HG02981 (cell line): ENCODE results near the gene LRRC8C.

Source experiments
- ATAC-seq: cut with Tn5 transposase; IDR thresholded peaks from one replicate; pipeline ENCODE4 v1.9.1; 2021; ENCODE audit warnings: mild to moderate bottlenecking, moderate library complexity; ENCODE audit not compliant: unreplicated experiment

LRRC8C gene

DNA sequence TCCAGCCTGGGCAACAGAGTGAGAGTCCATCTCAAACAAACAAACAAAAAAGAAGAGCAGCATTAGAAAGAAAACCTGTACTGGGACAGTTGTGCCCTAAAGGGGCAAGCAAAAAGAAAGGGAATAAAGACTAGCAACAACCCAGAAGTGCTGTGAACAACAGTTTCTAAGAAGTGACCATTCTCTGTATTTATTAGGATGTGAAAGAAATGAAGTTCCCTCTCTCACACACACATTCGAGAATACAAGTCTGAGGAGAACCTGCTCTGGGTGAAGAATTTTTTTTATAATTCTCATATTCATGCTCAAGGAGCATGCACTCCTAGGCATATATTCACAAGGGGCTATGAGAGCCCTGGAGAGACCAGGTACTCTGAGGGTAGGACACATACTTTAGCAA, 128.4 kb downstream of the LRRC8C start:
- ATAC-seq = no peak

DNA sequence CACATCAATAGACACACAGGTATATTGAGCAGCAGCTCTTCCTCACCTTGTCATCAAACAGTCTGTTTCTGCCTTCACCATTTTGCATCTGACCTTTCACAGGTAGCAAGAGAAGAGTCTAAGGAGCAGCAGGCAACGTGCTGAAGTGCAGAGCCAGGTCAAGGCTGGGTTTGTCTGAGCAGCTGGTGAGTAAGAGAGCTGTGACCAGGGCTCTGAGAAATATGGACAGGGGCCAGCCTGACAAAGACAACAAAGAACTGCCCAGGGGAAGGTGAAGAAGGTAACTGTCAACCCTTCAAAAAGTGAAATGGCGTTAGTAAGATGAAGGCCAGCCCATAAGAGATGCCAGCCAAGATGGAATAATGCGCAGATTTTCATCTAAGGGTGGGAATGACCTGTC, 129.0 kb downstream of the LRRC8C start:
- ATAC-seq = no peak

DNA sequence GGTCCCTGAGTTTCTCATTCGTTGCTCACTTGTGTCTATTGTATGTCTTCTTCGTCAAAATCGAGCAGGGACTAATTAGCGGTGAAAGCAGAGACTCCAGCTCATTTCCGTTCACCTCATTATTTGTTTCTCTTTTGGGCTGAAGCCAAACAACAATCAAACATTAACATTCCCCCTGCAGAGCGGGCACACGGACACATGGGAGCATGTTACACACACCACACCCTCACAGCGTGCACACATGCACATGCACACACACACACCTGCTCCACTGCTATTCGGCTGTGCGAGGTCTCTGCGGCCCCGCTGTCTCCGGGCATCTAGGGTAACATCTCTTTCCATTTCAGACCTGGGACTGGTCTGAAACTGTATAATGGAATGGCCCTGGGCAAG, 129.5 kb downstream of the LRRC8C start:
- ATAC-seq = no peak

DNA sequence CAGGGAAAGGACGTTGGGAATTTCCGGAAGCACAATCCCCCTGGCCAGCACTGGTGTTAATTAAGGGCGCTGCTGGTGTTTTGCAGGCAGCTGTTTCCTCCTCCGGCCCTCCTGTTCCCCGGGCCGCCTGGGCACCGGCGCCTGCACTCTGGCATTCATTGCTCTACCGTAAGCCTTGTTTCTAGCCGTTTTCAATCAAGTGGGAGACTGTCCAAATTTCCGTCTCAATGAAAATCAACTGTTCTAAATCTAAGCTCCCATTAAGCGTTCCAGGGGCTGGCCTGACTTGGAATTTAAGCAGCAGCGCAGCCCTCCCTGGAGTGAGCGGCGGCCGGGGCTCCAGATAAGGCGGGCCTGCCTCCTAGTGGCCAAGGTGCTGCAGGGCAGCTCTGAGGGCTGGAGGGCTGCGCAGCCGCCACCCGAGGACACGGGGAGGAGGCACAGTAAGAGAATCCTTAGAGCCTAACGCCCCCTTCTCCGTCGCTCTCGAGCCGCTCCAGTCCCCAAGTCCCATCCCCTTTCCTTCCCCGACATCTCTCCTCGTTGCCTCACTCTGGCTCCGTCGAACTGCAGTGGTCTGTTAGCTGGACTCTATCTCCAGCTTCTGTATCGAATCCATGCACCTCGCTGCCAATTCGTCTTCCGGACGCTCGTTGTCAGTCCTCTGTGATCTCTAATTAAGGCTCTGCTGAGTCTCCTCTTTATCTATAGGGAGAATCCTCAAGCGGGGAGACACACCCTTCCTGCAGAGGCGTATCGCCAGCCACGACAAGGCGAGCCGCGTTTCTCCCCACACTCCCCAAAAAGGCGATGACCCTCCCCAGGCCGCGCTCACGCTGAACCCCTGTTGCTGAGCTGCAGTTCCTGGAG, 130.1 kb downstream of the LRRC8C start:
- peak; percentile 97 for ATAC-seq

DNA sequence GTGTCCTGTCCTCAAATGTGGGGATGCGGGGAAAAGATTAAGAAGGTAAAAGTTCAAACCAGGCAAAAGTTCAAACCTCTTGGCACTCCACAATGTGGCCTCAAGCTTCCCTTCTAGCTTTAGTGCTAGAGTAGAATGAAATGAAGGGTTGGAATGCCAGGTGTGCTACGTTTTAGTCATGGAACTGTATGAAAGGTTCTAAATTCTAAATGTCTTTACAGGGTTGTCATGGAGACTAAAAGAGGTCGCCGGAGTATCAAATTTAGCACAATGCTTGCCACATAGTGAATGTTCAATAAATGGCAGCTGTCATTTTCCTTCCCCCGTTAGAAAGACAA, 130.7 kb downstream of the LRRC8C start:
- ATAC-seq = no peak

DNA sequence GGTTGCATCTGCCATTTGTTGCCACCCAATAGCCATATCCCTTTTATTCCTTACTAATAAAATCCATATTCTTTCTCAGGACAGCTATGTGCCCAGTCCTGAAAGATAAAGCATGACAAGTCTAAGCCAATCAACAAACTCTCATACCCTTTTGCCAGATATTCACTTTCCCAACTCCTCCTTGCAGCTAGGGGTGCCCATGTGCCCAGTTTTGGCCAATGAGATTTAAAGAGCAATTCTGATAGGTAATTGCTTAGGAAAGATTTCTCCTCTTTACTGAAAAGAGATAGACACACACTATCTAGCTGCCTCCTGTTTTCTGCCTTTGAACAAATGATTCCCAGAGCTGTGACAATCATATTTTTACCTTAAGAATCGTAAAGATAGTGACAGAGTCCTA, 132.9 kb downstream of the LRRC8C start:
- no peak for ATAC-seq

DNA sequence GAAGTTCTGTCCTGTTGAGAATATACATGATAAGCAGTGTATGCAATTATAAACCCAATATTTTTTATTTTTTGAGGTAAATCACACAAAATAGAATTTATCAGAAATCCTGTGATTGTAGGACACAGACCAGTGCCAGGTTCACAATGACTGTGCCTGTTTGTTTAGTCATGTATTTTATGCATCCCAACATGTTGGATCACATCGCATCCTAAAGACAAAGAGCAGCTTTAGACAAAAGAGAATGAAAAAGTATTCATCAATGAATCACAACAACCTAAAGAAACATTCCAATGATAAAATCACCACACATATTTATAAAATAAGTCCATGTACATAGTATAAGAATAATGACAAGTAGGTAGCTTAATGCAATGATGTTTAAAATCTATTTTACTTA, 134.7 kb downstream of the LRRC8C start:
- no peak for ATAC-seq
